Uterus (tissue), 2 donors: ENCODE data around the gene ST6GALNAC2.

Experiments
- POLR2A ChIP-seq, 2 donors: fragments of 450-650 bp; IDR thresholded peaks; one replicate each; pipeline ENCODE4 v1.6.1; 2016; ENCODE audit warnings: antibody characterized with exemption in 2 of 2, mild to moderate bottlenecking in 1 of 2, moderate library complexity in 1 of 2
- TF ChIP-seq, protein P1 (sequence below), 4 experiments: fragments of 200-600 bp in 2 of 4; fragments of 450-650 bp in 2 of 4; sonication (generic) in 2 of 4; IDR thresholded peaks; one replicate each; pipeline ENCODE4 v1.5.1; 2016 to 2019; ENCODE audit warnings: antibody characterized with exemption in 4 of 4, mild to moderate bottlenecking in 2 of 4, moderate library complexity in 1 of 4

DNA sequence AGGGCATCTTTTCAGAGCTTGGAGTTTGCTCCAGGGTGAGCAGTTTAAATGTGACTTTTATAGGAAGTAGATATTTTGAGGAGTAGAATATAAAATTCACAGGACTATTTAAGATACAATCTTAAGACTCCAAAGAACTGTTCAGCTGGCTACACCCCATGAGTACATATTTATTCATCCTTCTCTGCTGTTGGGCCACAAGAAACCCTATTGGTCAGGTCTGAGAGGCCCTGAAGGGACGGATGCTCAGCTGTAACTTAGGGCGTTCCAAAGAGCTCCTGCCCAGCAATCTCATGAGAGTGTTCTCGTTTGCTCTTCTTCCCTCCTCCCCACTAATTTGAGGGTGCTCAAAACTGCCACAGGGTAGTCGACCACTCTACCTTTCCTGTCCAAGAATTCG is 7.3 kb downstream of the ST6GALNAC2 start:
- TF ChIP-seq, protein P1, sequence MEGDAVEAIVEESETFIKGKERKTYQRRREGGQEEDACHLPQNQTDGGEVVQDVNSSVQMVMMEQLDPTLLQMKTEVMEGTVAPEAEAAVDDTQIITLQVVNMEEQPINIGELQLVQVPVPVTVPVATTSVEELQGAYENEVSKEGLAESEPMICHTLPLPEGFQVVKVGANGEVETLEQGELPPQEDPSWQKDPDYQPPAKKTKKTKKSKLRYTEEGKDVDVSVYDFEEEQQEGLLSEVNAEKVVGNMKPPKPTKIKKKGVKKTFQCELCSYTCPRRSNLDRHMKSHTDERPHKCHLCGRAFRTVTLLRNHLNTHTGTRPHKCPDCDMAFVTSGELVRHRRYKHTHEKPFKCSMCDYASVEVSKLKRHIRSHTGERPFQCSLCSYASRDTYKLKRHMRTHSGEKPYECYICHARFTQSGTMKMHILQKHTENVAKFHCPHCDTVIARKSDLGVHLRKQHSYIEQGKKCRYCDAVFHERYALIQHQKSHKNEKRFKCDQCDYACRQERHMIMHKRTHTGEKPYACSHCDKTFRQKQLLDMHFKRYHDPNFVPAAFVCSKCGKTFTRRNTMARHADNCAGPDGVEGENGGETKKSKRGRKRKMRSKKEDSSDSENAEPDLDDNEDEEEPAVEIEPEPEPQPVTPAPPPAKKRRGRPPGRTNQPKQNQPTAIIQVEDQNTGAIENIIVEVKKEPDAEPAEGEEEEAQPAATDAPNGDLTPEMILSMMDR (IDR thresholded peaks at IDR 0.05) = no peak
- no peak for TF ChIP-seq POLR2A (IDR thresholded peaks at IDR 0.05)
